K562 (cell line): Measurements from ENCODE around the gene PLEK2. TPM values are rescaled to one million over a fixed set of nuclear protein-coding genes. Genes with fewer than 3 reads are reported as not detected.

Experiments
- ARID4B ChIP-seq: sonication (generic); formaldehyde crosslinking; IDR thresholded peaks from 2 replicates; pipeline ENCODE4 v1.8.0; 2022; ENCODE audit warnings: mild to moderate bottlenecking, missing genetic modification reagents
- ATF6 ChIP-seq: sonication (generic); formaldehyde crosslinking; IDR thresholded peaks from 2 replicates; pipeline ENCODE4 v1.4.0; 2020; ENCODE audit warnings: mild to moderate bottlenecking, missing genetic modification reagents
- CHD2 ChIP-seq: IDR thresholded peaks from 2 replicates; pipeline ENCODE4 v1.6.1; 2011; ENCODE audit warnings: low read depth, low read length
- CREBBP ChIP-seq: IDR thresholded peaks from one replicate; pipeline ENCODE4 v1.6.1; 2012; ENCODE audit warnings: low read depth, mild to moderate bottlenecking, control low read depth, inconsistent platforms, low read length
- EHMT2 ChIP-seq: fragments of 450-650 bp; IDR thresholded peaks from 2 replicates; pipeline ENCODE4 v1.6.1; 2018; ENCODE audit warnings: antibody characterized with exemption
- MITF ChIP-seq: IDR thresholded peaks from 2 replicates; pipeline ENCODE4 v1.6.1; 2014; ENCODE audit warnings: antibody characterized with exemption
- RREB1 ChIP-seq: fragments of 250-450 bp; sonication (Bioruptor Pico); IDR thresholded peaks from 2 replicates; pipeline ENCODE4 v1.4.0; 2020
- SOX6 ChIP-seq: fragments of 450-650 bp; IDR thresholded peaks from 2 replicates; pipeline ENCODE4 v1.6.1; 2014; ENCODE audit warnings: mild to moderate bottlenecking
- ZNF280B ChIP-seq: fragments of 250-450 bp; sonication (Bioruptor Pico); IDR thresholded peaks from 2 replicates; pipeline ENCODE4 v1.5.1; 2021; ENCODE audit warnings: mild to moderate bottlenecking
- ZNF740 ChIP-seq, 3 experiments: fragments of 200-800 bp in 1 of 3; sonication (Bioruptor generic) in 1 of 3; sonication (generic) in 1 of 3; formaldehyde crosslinking in 1 of 3; IDR thresholded peaks; 2 replicates each; pipeline versions ENCODE4 v1.6.1 to v1.8.0; 2016 to 2022; ENCODE audit warnings: mild to moderate bottlenecking in 2 of 3, missing compliant biosample characterization in 2 of 3, missing genetic modification characterization in 2 of 3, missing genetic modification reagents in 1 of 3
- polyA plus RNA-seq, 8 experiments: library from polyadenylated mRNA; depleted of rRNA in 4 of 8; stranded (reverse) in 5 of 8; unstranded in 3 of 8; fragments of >200 nt; fragmentation: Nextera tagmentation in 2 of 8; fragmentation: Illumina TruSeq in 1 of 8; extraction: Ambion mirVana in 2 of 8; extraction: Trizol in 1 of 8; gene quantifications; 2 replicates each; pipeline versions ENCODE4 v1.2.1 to v1.2.3, GENCODE V29; 2011 to 2014; ENCODE audit warnings: inconsistent platforms in 1 of 8, missing spikeins in 1 of 8
- total RNA-seq, 7 experiments: library from RNA; depleted of rRNA in 6 of 7; stranded (reverse); fragments of >200 nt in 6 of 7; fragmentation: Illumina TruSeq in 2 of 7; extraction: Trizol in 2 of 7; gene quantifications; 2 replicates each; pipeline versions ENCODE4 v1.2.1 to v1.2.3, GENCODE V29; 2011 to 2021; ENCODE audit warnings: low replicate concordance in 1 of 7

Gene PLEK2
- total and polyA plus RNA-seq, 9 of the 15 experiments (the other 6 are each of a cell fraction or from before 2014, with no cell fraction given): not detected

GRCh38 chr14:67420102-67420739 is 8.3 kb upstream of the PLEK2 start (continued):
- no peak for TF ChIP-seq ZNF740 (CRISPR knock-in tag; IDR thresholded peaks at IDR 0.05)
- no peak for TF ChIP-seq ZNF740 (tag; IDR thresholded peaks at IDR 0.05)
- no peak for TF ChIP-seq CHD2
- TF ChIP-seq ARID4B: no peak
- no peak for TF ChIP-seq ZNF280B (CRISPR knock-in tag)
- TF ChIP-seq CREBBP: no peak
- TF ChIP-seq SOX6: no peak
- TF ChIP-seq EHMT2: no peak
- TF ChIP-seq ATF6 (CRISPR knock-in tag): no peak
- no peak for TF ChIP-seq MITF
- TF ChIP-seq RREB1 (CRISPR knock-in tag): no peak
